Measurements from ENCODE around the gene ADGRV1. TPM values are rescaled to one million over a fixed set of nuclear protein-coding genes. Genes with fewer than 3 reads are reported as not detected.
"Not testable (repeated sequence)": the region's sequence is repeated elsewhere in the genome, so short reads cannot be mapped to it uniquely, and the experiment has no call there.

The ADGRV1 gene
- total RNA-seq, 1 experiment from 2014 or later = 1.8 TPM

GRCh38 chr5:90967443-90967842, 408.8 kb downstream of the ADGRV1 start:
- no peak for DNase-seq (ENCODE audit: extremely low read depth, low read depth)

- no peak for DNase-seq (ENCODE audit: extremely low read depth, low read depth)
Measured at GRCh38 chr5:90967851-90968250, 409.3 kb downstream of the ADGRV1 start.

- DNase-seq (ENCODE audit: extremely low read depth, low read depth) = no peak
Measured at GRCh38 chr5:90968319-90968718, 409.7 kb downstream of the ADGRV1 start.

- DNase-seq (ENCODE audit: extremely low read depth, low read depth) = not testable (repeated sequence)
Measured at GRCh38 chr5:90969945-90970344, 411.3 kb downstream of the ADGRV1 start.

- no peak for DNase-seq (ENCODE audit: extremely low read depth, low read depth)
Measured at GRCh38 chr5:90981177-90981576, 422.6 kb downstream of the ADGRV1 start.

- DNase-seq (ENCODE audit: extremely low read depth, low read depth) = no peak
Measured at GRCh38 chr5:90981821-90982220, 423.2 kb downstream of the ADGRV1 start.

DNA sequence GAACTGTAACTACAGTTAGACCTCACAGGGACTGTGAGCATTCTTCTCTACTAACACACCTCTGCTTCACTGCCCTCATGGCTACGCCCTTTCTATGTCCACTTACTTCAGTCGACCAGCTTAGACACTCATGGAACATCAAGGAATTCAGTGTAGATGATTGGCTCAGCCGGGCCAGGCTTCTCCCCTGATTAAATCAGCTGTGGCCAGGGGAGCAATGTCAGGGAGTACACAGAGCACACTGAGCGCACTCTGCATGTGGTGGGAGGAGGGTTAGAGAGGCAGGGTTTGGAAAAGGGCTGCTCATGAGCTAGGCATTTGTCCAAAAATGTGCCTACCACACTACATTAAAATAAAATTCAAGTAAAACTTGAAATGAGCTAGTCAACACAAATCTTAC, 424.0 kb downstream of the ADGRV1 start:
- DNase-seq (ENCODE audit: extremely low read depth, low read depth) = no peak

GRCh38 chr5:90983148-90983547, 424.6 kb downstream of the ADGRV1 start:
- no peak for DNase-seq (ENCODE audit: extremely low read depth, low read depth)

- DNase-seq (ENCODE audit: extremely low read depth, low read depth) = no peak
Measured at GRCh38 chr5:90983711-90984124, 425.1 kb downstream of the ADGRV1 start.

DNA sequence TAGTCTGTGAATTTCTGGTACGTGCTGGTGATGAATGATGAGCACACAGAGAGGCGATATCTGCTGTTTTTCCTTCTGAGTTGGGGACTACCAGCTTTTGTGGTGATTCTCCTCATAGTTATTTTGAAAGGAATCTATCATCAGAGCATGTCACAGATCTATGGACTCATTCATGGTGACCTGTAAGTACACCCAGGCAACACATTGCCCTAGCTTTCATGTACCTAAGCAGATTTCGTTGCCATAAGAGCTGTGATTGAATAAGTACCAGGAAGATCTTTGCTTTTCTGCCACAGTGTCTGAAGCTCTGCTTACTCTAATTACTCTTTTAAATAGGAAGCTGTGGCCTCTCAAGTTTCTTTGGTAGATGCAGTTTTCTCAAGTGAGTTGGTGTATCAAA, 426.7 kb downstream of the ADGRV1 start:
- no peak for DNase-seq (ENCODE audit: extremely low read depth, low read depth)

- no peak for DNase-seq (ENCODE audit: extremely low read depth, low read depth)
Measured at GRCh38 chr5:90987726-90988125, 429.1 kb downstream of the ADGRV1 start.

DNA sequence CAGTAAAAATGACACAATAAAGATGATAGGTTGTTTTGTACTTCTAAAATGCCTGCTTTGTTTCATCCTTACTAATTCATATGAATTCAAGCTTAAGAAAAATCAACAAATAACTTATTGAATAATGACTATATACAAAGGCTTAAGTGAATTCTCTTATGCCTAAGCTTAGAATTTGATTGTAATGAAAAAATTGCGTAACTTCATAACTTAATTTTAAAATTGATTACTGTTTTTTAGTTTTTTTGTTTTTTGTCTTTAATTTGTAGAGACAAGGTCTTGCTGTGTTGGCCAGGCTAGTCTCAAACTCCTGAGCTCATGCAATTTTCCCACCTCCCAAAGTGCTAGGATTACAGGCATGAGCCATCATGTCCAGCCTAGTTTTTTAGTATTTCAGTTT, 432.6 kb downstream of the ADGRV1 start:
- no peak for DNase-seq (ENCODE audit: extremely low read depth, low read depth)

- DNase-seq (ENCODE audit: extremely low read depth, low read depth) = no peak
Measured at GRCh38 chr5:90994796-90995195, 436.2 kb downstream of the ADGRV1 start.

DNA sequence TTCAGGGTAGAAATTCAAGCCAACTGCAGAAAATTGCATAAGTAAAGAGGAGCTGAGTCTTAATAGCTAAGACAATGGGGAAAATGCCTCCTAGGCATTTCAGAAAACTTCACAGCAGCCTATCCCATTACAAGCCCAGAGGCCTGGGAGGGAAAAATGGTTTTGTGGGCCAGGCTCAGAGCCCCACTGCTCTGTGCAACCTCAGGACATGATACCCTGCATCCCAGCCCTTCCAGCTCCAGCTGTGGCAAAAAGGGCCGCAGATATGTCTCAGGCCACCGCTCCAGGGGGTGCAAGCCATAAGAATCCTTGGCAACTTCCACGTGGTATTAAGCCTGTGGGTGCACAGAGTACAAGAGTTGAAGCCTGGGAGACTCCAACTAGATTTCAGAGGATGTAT, 437.5 kb downstream of the ADGRV1 start:
- DNase-seq (ENCODE audit: extremely low read depth, low read depth) = no peak

GRCh38 chr5:90997082-90997481, 438.5 kb downstream of the ADGRV1 start:
- DNase-seq (ENCODE audit: extremely low read depth, low read depth) = no peak

DNA sequence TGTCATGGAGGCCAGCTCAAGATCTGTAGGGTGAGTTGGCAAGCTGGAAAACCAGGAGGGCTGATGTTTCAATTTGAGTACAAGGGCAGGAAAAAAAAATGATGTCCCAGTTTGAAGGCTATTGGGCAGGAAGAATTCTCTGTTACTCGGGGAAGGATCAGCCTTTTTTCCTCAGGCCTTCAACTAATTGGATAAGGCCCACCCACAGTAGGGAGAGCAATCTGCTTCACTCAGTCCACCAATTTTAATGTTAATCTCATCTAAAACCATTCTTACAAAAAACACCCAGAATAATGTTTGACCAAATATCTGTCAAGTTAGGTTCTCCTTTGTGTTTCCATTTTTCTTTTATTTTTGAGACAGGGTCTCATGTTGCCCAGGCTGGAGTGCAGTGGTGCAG, 442.1 kb downstream of the ADGRV1 start:
- no peak for DNase-seq (ENCODE audit: extremely low read depth, low read depth)

GRCh38 chr5:91006713-91007112, 448.1 kb downstream of the ADGRV1 start:
- DNase-seq (ENCODE audit: extremely low read depth, low read depth) = no peak

- DNase-seq (ENCODE audit: extremely low read depth, low read depth) = no peak
Measured at GRCh38 chr5:91007251-91007650, 448.7 kb downstream of the ADGRV1 start.

- no peak for DNase-seq (ENCODE audit: extremely low read depth, low read depth)
Measured at GRCh38 chr5:91007780-91008402, 449.3 kb downstream of the ADGRV1 start.

DNA sequence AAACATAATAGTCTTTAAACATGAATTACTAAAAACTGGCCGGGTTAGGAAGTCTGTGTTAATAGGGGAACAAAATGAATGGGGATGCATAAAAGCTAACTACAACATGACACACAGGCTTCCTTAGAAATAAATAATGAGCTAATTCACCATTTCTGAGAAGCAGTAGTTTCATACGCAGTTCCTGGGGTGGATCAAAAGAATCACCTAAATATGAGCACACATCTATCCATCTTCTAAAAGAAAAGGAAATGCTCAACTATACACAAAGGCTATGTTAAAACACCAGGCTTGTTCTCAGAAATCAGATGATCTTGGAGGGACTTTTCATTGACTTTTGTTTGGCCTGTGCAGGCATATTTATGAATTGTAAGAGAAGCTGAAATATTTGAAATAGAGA, 451.5 kb downstream of the ADGRV1 start:
- no peak for DNase-seq (ENCODE audit: extremely low read depth, low read depth)

- DNase-seq (ENCODE audit: extremely low read depth, low read depth) = no peak
Measured at GRCh38 chr5:91011029-91011428, 452.4 kb downstream of the ADGRV1 start.

DNA sequence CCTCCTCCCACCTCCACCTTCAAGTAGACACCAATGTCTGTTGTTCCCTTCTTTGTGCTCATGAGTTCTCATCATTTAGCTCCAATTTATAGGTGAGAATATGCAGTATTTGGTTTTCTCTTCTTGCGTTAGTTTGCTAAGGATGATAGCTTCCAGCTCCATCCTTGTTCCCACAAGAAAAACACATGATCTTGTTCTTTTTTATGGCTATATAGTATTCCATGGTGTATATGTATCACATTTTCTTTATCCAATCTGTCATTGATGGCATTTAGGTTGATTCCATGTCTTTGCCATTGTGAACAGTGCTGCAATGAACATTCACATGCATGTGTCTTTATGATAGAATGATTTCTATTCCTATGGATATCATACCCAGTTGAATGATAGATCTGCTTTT, 454.3 kb downstream of the ADGRV1 start:
- DNase-seq (ENCODE audit: extremely low read depth, low read depth) = not testable (repeated sequence)

- DNase-seq (ENCODE audit: extremely low read depth, low read depth) = no peak
Measured at GRCh38 chr5:91016322-91016721, 457.7 kb downstream of the ADGRV1 start.
